ENCODE measurements around the gene TRABD2B. TPM values are rescaled to one million over a fixed set of nuclear protein-coding genes. Genes with fewer than 3 reads are reported as not detected.

TRABD2B gene
- total RNA-seq, 2 donors from 2014 or later: 3.1 to 8.1 TPM

GRCh38 chr1:47805018-47805417 lies 192.2 kb downstream of the TRABD2B start:
- no peaks in the 10 kb centered on the region for H3K36me3 ChIP-seq
- H3K9me3 ChIP-seq: no peaks in the 10 kb centered on the region
- no peak overlapping the region for H3K4me3 ChIP-seq
- no peak for TF ChIP-seq CTCF (IDR thresholded peaks at IDR 0.05)
- DNase-seq (ENCODE audit: low spot score): no peak
- peak overlapping the region in 1 of 2 donors; percentile 24 for H3K27ac ChIP-seq
- peaks cover 0 to 23% of the 10 kb centered on the region in 2 donors for H3K4me1 ChIP-seq
- no peaks in the 10 kb centered on the region for H3K27me3 ChIP-seq

DNA sequence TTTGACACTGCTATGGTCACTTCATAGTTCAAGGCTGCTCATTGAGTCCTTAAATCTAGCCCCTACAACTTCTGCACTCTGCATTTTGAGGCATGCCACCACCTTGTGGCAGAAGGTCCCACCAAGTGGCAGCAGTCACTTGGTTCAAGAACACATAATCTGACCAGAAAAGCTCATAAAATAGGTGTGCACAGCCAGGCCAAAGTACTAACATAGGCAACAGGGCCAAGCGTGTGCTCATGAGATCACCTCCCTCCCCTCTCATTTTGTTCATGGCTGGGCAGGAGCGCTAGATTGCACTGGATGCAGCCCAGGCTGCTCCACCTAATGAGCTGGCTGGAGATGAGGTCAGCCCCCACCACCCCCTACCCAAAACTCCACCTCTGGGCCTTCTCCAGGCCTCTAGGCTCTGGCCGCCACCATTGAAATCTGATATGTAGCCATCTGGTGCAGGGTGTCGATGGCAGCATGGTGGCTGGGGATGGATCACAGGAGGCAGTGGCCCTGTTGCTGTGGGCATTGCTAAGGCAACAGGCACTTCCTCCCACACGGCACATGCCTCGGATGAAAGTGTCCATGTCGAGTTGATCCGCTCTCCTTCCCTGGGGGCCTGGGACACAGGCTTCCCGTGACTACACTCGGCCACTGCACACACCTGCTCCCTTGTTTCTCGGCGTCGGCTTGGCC lies 193.2 kb downstream of the TRABD2B start:
- no peaks in the 10 kb centered on the region for H3K27me3 ChIP-seq
- no peak for TF ChIP-seq CTCF (IDR thresholded peaks at IDR 0.05)
- H3K4me3 ChIP-seq: no peak overlapping the region
- no peaks in the 10 kb centered on the region for H3K36me3 ChIP-seq
- no peak for DNase-seq (ENCODE audit: low spot score)
- peak overlapping the region; percentile 3 to 43 for H3K27ac ChIP-seq
- H3K9me3 ChIP-seq: no peaks in the 10 kb centered on the region
- H3K4me1 ChIP-seq: peaks cover 0 to 23% of the 10 kb centered on the region in 2 donors

GRCh38 chr1:47797575-47797974 lies 199.6 kb downstream of the TRABD2B start:
- no peaks in the 10 kb centered on the region for H3K9me3 ChIP-seq
- TF ChIP-seq CTCF (IDR thresholded peaks at IDR 0.05): no peak
- H3K27ac ChIP-seq: no peak overlapping the region
- H3K4me3 ChIP-seq: no peak overlapping the region
- no peaks in the 10 kb centered on the region for H3K27me3 ChIP-seq
- no peaks in the 10 kb centered on the region for H3K36me3 ChIP-seq
- peaks cover 0 to 23% of the 10 kb centered on the region in 2 donors for H3K4me1 ChIP-seq
- DNase-seq (ENCODE audit: low spot score): no peak

- Histone ChIP-seq H3K36me3 (no peaks in the 10 kb centered on the region), H3K4me3 (no peak overlapping the region), H3K9me3 (no peaks in the 10 kb centered on the region), H3K4me1 (peaks cover 0 to 33% of the 10 kb centered on the region in 2 donors), H3K27me3 (no peaks in the 10 kb centered on the region), H3K27ac (peak overlapping the region in 1 of 2 donors; percentile 16)
- no peak for TF ChIP-seq CTCF (IDR thresholded peaks at IDR 0.05)
- DNase-seq (ENCODE audit: low spot score): no peak
Observed at GRCh38 chr1:47796626-47797025, 200.6 kb downstream of the TRABD2B start.

DNA sequence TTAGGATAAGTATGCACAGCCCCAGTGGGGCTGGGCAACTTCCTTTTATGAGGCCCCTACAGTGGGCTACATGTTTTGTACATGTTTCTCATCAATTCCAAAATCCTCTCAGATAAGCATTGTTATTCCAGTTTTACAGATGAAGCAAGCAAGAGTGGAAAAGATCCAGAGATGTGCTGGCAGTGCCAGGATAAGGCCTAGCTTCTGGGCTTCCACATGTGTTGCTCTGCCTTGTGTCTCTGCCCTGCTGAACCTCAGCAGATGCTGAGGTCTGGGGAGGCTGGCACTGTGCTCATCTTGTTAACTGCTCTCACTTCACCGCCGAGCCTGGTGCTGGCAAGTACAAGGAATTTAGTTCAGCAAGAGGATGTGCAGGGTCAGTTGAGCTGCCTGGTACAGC lies 202.1 kb downstream of the TRABD2B start:
- H3K27me3 ChIP-seq: no peaks in the 10 kb centered on the region
- no peak overlapping the region for H3K27ac ChIP-seq
- no peaks in the 10 kb centered on the region for H3K36me3 ChIP-seq
- H3K4me3 ChIP-seq: no peak overlapping the region
- H3K4me1 ChIP-seq: peaks cover 0 to 33% of the 10 kb centered on the region in 2 donors
- no peaks in the 10 kb centered on the region for H3K9me3 ChIP-seq
- TF ChIP-seq CTCF (IDR thresholded peaks at IDR 0.05): no peak
- DNase-seq (ENCODE audit: low spot score): no peak

- no peak for TF ChIP-seq CTCF (IDR thresholded peaks at IDR 0.05)
- peaks cover 0 to 33% of the 10 kb centered on the region in 2 donors for H3K4me1 ChIP-seq
- no peak overlapping the region for H3K27ac ChIP-seq
- H3K9me3 ChIP-seq: no peaks in the 10 kb centered on the region
- H3K36me3 ChIP-seq: no peaks in the 10 kb centered on the region
- DNase-seq (ENCODE audit: low spot score): no peak
- no peak overlapping the region for H3K4me3 ChIP-seq
- no peaks in the 10 kb centered on the region for H3K27me3 ChIP-seq
Observed at GRCh38 chr1:47794530-47794929, 202.7 kb downstream of the TRABD2B start.
